H7 (cell line): Measurements from ENCODE around the gene POLR1C. TPM values are rescaled to one million over a fixed set of nuclear protein-coding genes. Genes with fewer than 3 reads are reported as not detected.
A peak's percentile ranks its signal among the peaks of the same experiment; 100 is the strongest.
"Not testable (repeated sequence)": the region's sequence is repeated elsewhere in the genome, so short reads cannot be mapped to it uniquely, and the experiment has no call there.

Experiments used
- DNase-seq: peaks from one replicate; pipeline ENCODE4 v3.0.0; 2012
- H3K27me3 ChIP-seq: 2 replicates; pipeline ENCODE4 v1.6.0; 2011; ENCODE audit warnings: mild to moderate bottlenecking, low read length; ENCODE audit not compliant: control insufficient read depth, insufficient read depth
- H3K36me3 ChIP-seq: replicated peaks from 2 replicates; pipeline ENCODE4 v1.5.1; 2011; ENCODE audit warnings: low read length; ENCODE audit not compliant: control insufficient read depth, insufficient read depth
- H3K4me3 ChIP-seq: 2 replicates; pipeline ENCODE4 v1.5.1; 2011; ENCODE audit warnings: low read depth, mild to moderate bottlenecking, control low read depth, low read length, moderate library complexity; ENCODE audit not compliant: insufficient read depth
- total RNA-seq: library from RNA; depleted of rRNA; stranded (reverse); fragments of >200 nt; shearing (Covaris generic); gene quantifications from 2 replicates; pipeline ENCODE4 v1.2.3, GENCODE V29; 2014

POLR1C gene
- total RNA-seq, 1 experiment from 2014 or later, result 40.3 TPM

DNA sequence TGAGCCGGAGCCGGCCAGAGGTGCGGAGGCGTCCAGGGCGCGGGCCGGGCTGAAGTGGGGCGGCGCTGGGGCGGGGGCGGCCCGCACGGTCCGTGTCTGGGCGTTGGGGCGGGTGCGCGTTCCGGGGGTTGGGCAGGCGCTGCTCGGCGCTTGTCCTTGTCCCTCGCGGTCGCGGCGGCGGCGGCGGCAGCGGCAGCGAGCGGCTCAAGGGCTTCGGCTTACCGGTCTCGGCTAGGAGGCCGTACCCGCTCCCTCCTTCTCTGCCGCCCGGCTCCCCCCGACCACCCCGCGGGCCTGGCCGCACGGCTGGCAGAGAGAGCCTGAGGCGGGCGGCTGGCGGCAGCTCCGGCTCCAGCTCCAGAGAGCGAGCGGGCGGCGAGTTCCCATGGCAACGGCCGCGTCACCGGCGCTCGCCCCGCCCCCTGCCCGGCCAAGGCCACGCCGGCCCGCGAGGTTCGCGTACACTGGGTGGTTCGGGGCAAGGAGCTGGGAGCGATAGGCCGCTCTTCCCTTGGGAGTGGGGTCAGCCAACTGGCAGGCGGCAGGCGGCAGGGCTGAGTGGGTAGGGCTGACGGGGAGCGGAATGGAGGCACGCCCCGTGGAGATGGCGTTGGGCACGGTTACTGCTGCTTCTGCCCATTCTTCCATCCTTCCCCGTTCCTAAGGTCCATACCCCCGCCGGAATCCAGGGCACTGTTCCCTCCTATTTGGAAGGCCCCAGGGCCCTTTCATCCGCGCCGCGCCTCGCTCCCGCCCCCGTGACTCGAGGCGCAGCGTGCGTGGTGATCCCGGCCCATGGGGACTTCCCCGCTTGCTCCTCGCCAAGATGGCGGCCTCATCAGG is 6.7 kb upstream of the POLR1C start, which contains the start of gene LRRC73:
Gene LRRC73 (minus strand): TSS at position 363 of the 843 bp plus-strand sequence. CDS start 561 bp downstream, outside the sequence.
- DNase-seq, result peak; percentile 96
- Histone ChIP-seq H3K4me3 (peak within 1 kb of the TSS; percentile 66), H3K27me3 (peaks cover 26% of the 10 kb centered on the region), H3K36me3 (peaks cover 18% of the 10 kb centered on the region)

- DNase-seq, result no peak
- Histone ChIP-seq H3K4me3 (peak overlapping the region; percentile 66), H3K27me3 (peaks cover 26% of the 10 kb centered on the region), H3K36me3 (peaks cover 23% of the 10 kb centered on the region)
Measured at GRCh38 chr6:43510827-43511163, 6.1 kb upstream of the POLR1C start.

DNA sequence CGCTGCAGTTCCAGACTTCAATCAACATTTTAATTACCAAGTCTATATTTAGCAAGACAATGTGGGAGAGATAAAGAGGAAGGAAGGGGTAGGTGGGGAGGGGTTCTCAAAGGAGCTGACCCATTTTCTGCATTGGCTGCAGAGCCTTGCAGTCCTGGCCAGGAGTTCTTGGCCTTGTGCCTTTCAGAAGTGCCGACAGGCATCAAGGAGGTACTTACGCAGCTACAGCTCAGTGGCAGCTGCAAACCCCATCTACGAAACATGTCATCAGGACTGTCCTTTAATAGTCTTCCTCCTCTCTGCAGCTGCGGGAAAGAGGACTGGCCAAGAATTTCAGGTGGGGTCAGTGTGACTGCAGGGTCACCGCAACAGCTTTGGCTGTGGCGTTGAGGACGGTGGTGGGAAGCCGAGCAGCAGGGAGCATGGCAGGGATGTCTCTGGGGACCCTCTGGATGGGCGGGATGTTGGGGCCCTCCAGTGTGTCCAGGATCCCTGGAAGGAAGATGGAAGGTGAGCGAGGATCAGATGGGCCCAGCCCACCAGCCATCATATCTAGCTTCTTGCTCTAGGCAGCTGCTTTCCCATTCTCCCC is 5.0 kb upstream of the POLR1C start:
- peak; percentile 14 for DNase-seq
- peaks cover 23% of the 10 kb centered on the region for H3K36me3 ChIP-seq
- no peak overlapping the region for H3K4me3 ChIP-seq
- H3K27me3 ChIP-seq, result peaks cover 26% of the 10 kb centered on the region

DNA sequence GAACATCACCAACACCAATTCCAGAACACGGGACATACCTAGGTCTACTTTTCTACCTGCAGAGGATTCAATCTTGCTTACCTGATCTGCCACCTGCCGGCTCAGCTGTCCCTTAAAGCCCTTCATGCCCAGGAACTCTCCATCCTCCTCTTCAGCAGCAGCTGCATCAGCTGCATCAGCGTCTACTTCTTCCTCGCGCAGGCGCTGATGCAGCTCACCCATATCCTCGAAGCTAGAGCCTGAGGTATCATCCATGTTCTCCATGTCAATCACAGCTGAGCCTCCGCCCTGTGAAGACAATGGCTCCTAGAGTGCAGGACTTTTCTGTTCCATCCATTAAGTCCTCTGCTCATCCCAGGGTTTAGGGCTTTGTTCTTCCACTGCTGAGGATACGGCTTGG is 1.1 kb upstream of the POLR1C start:
- DNase-seq, result peak; percentile 19
- Histone ChIP-seq H3K36me3 (peaks cover 36% of the 10 kb centered on the region), H3K4me3 (peak overlapping the region; percentile 69), H3K27me3 (no peaks in the 10 kb centered on the region)

GRCh38 chr6:43516367-43516696 is 557 bp upstream of the POLR1C start:
- peaks cover 41% of the 10 kb centered on the region for H3K36me3 ChIP-seq
- no peak for DNase-seq
- H3K4me3 ChIP-seq, result peak overlapping the region; percentile 69
- H3K27me3 ChIP-seq, result no peaks in the 10 kb centered on the region

DNA sequence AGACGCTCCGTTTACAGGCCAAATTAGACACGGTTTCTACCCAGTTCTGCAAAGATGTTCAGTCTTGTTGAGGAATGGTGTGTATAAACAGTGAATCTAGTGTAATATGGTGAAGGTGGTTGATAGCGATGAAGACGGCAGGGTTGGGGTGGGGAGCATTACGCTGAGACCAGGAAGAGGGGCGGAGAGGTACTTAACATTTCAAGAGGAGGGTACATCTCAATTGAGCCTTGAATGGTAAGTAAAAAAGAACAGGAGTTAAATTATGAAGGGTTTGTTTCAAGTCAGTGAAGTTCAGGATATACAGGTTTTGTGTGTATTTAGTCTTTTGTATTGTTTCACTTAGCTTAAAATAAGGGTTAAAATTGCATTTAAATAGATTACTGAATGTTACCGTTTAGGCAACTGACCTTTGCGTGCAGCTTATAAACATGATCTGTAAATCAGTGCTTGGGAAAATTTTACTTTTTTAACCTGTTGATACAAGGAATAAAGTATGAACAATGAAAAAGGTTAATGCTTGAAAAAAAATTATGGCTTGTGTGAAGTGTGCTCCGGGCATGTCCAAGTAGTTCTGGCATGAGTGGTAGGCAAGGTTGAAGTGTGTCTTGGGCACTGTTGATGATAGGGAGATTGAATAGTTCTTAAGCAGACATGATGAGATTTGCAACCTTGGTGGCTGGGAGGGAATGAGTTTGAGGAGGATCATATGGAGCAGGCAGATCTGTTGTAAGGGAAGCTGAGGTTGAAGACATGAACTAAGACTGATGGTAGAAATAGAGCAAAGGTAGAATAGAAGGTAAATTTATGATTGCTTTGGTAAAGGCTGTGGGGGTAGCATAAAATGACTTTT is 842 bp downstream of the POLR1C start:
- peak overlapping the region; percentile 69 for H3K4me3 ChIP-seq
- DNase-seq, result peak; percentile 38
- peaks cover 45% of the 10 kb centered on the region for H3K36me3 ChIP-seq
- no peaks in the 10 kb centered on the region for H3K27me3 ChIP-seq

DNA sequence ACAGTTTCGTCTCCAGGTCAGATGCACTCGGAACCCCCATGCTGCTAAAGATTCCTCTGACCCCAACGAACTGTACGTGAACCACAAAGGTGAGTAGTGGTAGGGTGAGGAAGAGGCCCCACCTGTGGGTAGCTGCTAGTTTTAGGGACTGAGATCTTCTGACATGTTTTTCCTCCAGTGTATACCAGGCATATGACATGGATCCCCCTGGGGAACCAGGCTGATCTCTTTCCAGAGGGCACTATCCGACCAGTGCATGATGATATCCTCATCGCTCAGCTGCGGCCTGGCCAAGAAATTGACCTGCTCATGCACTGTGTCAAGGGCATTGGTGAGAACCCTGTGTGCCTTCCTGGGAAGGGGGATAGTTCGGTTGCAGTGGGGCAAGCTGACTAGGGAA is 3.2 kb downstream of the POLR1C start:
- H3K4me3 ChIP-seq, result no peak overlapping the region
- no peaks in the 10 kb centered on the region for H3K27me3 ChIP-seq
- no peak for DNase-seq
- H3K36me3 ChIP-seq, result peaks cover 53% of the 10 kb centered on the region

GRCh38 chr6:43521836-43522235 is 4.9 kb downstream of the POLR1C start:
- Histone ChIP-seq H3K27me3 (no peaks in the 10 kb centered on the region), H3K36me3 (peaks cover 60% of the 10 kb centered on the region)

DNA sequence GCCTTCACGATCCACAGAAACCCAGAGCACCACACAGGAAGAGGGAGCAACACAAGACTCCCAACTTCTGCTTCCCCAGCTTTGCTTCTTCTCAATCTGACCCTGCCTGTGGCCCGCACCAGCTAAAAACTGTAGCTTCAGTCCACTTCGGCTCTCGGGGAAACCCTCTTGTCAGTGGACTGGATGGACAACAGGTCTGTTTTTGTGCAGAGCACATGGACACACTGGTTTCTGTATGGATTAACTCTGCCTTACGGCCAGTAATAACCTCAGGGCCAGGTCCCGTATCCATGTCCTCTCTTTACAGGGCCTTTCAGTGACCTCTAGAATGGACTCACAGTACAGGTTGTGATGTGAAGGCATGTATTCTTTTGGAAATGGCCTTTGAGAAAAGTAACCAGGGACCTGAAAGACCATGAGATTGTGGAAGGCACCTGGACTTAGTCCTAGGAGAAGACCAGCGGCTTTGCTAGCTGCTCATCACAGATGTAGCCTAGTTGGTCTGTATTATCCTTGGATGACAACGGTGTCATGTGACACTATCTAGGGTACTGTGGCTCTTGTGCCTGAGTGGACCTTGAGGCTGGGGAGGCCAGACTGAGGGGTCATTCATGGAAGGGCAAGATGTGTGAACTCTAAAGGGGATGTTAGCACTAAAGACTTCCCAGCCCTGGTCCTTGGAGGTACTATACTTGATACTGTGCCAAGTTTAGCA is 5.8 kb downstream of the POLR1C start:
- H3K27me3 ChIP-seq, result no peaks in the 10 kb centered on the region
- no peak for DNase-seq
- peaks cover 64% of the 10 kb centered on the region for H3K36me3 ChIP-seq
- H3K4me3 ChIP-seq, result no peak overlapping the region

More at GRCh38 chr6:43521836-43522235, 4.9 kb downstream of the POLR1C start:
- DNase-seq, result no peak
- H3K4me3 ChIP-seq, result no peak overlapping the region

- Histone ChIP-seq H3K36me3 (peaks cover 69% of the 10 kb centered on the region), H3K4me3 (no peak overlapping the region)
- DNase-seq, result no peak
Measured at GRCh38 chr6:43523284-43523683, 6.4 kb downstream of the POLR1C start.

DNA sequence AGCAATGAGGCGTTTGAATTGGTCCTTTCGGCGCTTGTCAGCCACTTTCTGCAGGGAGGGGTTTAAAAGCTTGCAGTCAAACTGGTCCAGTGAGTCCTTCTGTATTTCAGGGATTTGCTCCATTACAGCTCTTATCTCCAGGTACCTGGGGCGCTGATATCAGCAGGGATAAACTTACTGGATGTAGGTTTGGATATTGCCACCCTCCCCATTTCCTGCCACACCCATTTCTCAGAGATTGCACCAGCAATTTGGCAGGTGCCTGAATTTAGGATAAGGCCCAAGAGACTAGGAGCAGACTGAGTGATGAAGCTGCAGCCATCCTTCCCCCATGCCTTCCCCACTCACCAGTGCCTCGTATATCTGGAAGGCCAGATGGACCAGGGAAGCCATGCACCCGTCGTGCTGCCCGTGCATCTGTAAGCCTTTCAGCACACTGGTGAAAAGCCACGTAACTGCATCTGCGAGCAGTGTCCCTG is 7.6 kb downstream of the POLR1C start:
- DNase-seq, result no peak
- H3K27me3 ChIP-seq, result no peaks in the 10 kb centered on the region
- H3K36me3 ChIP-seq, result peaks cover 72% of the 10 kb centered on the region
- no peak overlapping the region for H3K4me3 ChIP-seq

More at GRCh38 chr6:43523284-43523683, 6.4 kb downstream of the POLR1C start:
- no peaks in the 10 kb centered on the region for H3K27me3 ChIP-seq

GRCh38 chr6:43532201-43532600 is 15.3 kb downstream of the POLR1C start:
- no peaks in the 10 kb centered on the region for H3K27me3 ChIP-seq
- no peak for DNase-seq
- H3K4me3 ChIP-seq, result no peak overlapping the region
- peaks cover 45% of the 10 kb centered on the region for H3K36me3 ChIP-seq

GRCh38 chr6:43538986-43539385 is 22.1 kb downstream of the POLR1C start:
- not testable (repeated sequence) for H3K4me3 ChIP-seq, H3K36me3 ChIP-seq, H3K27me3 ChIP-seq, DNase-seq

- H3K27me3 ChIP-seq, H3K36me3 ChIP-seq, DNase-seq: not testable (repeated sequence)
Measured at GRCh38 chr6:43539409-43539808, 22.5 kb downstream of the POLR1C start.

More at GRCh38 chr6:43539409-43539808, 22.5 kb downstream of the POLR1C start:
- H3K4me3 ChIP-seq, result not testable (repeated sequence)
